PC-3 (cell line): ENCODE results near the gene STRIP2. TPM values are rescaled to one million over a fixed set of nuclear protein-coding genes. Genes with fewer than 3 reads are reported as not detected.

Source experiments
- ATAC-seq: fragments of 200-7000 bp; cut with Tn5 transposase; 2 replicates; pipeline ENCODE4 v1.9.1; 2020; ENCODE audit warnings: mild to moderate bottlenecking, moderate library complexity
- BruUV-seq: library from RNA; stranded (reverse); fragments of 400-500 nt; replicated peaks from 2 replicates; lab custom pipeline; 2021; lab: Mats Ljungman, UMichigan
- CTCF ChIA-PET: fragments of 300-600 bp; sonication (Branson Sonifier 250); formaldehyde crosslinking; loops from one replicate; lab custom pipeline; 2022; ENCODE audit warnings: antibody characterized with exemption; lab: Charles Lee
- POLR2A ChIA-PET: fragments of 300-600 bp; sonication (Branson Sonifier 250); formaldehyde crosslinking; loops from one replicate; lab custom pipeline; 2022; ENCODE audit warnings: antibody characterized with exemption; ENCODE audit not compliant: unreplicated experiment; lab: Charles Lee
- DNase-seq: peaks from one replicate; pipeline ENCODE4 v3.0.0-alpha.2; 2015
- H2AFZ ChIP-seq: fragments of 300-600 bp; sonication (generic); 2 replicates; pipeline ENCODE4 v1.6.0; 2016; ENCODE audit warnings: antibody characterized with exemption, low read length
- H3F3A ChIP-seq: fragments of 300-600 bp; sonication (generic); one replicate; pipeline ENCODE4 v1.6.0; 2017; ENCODE audit warnings: antibody characterized with exemption, low read length, control low read depth, mild to moderate bottlenecking; ENCODE audit not compliant: unreplicated experiment
- H3K27ac ChIP-seq: fragments of 300-600 bp; sonication (generic); 2 replicates; pipeline ENCODE4 v1.5.1; 2016; ENCODE audit warnings: mild to moderate bottlenecking, low read length
- H3K27me3 ChIP-seq: fragments of 300-600 bp; sonication (generic); 2 replicates; pipeline ENCODE4 v1.6.1; 2016; ENCODE audit warnings: low read length, mixed read lengths
- H3K36me3 ChIP-seq: fragments of 300-600 bp; sonication (generic); 2 replicates; pipeline ENCODE4 v1.6.1; 2016; ENCODE audit warnings: low read depth, mixed run types, low read length, mixed read lengths
- H3K4me1 ChIP-seq: fragments of 300-600 bp; sonication (generic); 2 replicates; pipeline ENCODE4 v1.5.1; 2016; ENCODE audit warnings: low read length; ENCODE audit not compliant: insufficient read depth
- H3K4me2 ChIP-seq: fragments of 300-600 bp; sonication (generic); 2 replicates; pipeline ENCODE4 v1.6.0; 2016; ENCODE audit warnings: low read length
- H3K4me3 ChIP-seq: fragments of 300-600 bp; sonication (generic); 2 replicates; pipeline ENCODE4 v1.5.1; 2016; ENCODE audit warnings: mild to moderate bottlenecking, low read length, mixed read lengths
- H3K79me2 ChIP-seq: fragments of 300-600 bp; sonication (generic); 2 replicates; pipeline ENCODE4 v1.6.1; 2017; ENCODE audit warnings: low read length, mixed read lengths
- H3K9ac ChIP-seq: fragments of 300-600 bp; sonication (generic); 2 replicates; pipeline ENCODE4 v1.6.0; 2016; ENCODE audit warnings: mild to moderate bottlenecking, low read length
- H3K9me2 ChIP-seq: fragments of 300-600 bp; sonication (generic); replicated peaks from 2 replicates; pipeline ENCODE4 v1.6.1; 2016; ENCODE audit warnings: mixed run types, low read length, mixed read lengths
- H3K9me3 ChIP-seq: fragments of 300-600 bp; sonication (generic); 2 replicates; pipeline ENCODE4 v1.6.1; 2016; ENCODE audit warnings: low read length, mixed read lengths
- H4K20me1 ChIP-seq: fragments of 300-600 bp; sonication (generic); 2 replicates; pipeline ENCODE4 v1.6.1; 2016; ENCODE audit warnings: low read length, mixed read lengths
- EZH2 ChIP-seq: fragments of 300-600 bp; sonication (generic); IDR thresholded peaks from one replicate; pipeline ENCODE4 v1.6.1; 2017; ENCODE audit warnings: antibody characterized with exemption, mild to moderate bottlenecking, low read length; ENCODE audit not compliant: unreplicated experiment
- EZH2phosphoT487 ChIP-seq: fragments of 300-600 bp; sonication (generic); IDR thresholded peaks from 2 replicates; pipeline ENCODE4 v1.6.1; 2018; ENCODE audit warnings: mild to moderate bottlenecking, antibody characterized with exemption, low read length, borderline replicate concordance
- intact Hi-C: fragments of 100-400 bp; cut with micrococcal nuclease; formaldehyde crosslinking; loops from 2 replicates; pipeline ENCODE4 v1.9.0; 2023
- total RNA-seq: library from RNA; depleted of rRNA; stranded (reverse); fragments of >200 nt; gene quantifications from 2 replicates; pipeline ENCODE4 v1.2.3, GENCODE V29; 2014
- TF ChIP-seq, protein P1 (sequence below): fragments of 300-600 bp; sonication (generic); conservative IDR thresholded peaks from 2 replicates; pipeline ENCODE4 v1.5.1; 2017; ENCODE audit warnings: antibody characterized with exemption, low read depth, mild to moderate bottlenecking, low read length

Gene STRIP2
- total RNA-seq, 1 experiment from 2014 or later: 7.5 TPM

DNA sequence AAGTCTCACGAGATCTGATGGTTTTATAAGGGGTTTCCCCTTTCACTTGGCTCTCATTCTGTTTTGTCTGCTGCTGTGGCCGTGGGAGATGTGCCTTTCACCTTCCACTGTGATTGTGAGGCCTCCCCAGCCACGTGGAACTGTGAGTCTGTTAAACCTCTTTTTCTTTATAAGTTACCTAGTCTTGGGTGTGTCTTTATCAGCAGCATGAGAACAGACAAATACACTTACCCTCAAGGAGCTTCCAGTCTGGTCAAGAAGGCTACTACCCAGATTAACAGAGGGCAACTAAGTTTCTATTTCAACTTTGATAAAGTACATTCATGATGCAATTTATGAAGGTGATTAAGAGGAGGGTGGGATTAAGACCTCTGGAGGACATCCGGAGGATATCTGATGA, 81.1 kb downstream of the STRIP2 start:
- Histone ChIP-seq H3K4me3 (no peak overlapping the region), H4K20me1 (no peaks in the 10 kb centered on the region), H3K9ac (no peak overlapping the region), H3K27ac (no peak overlapping the region), H3K27me3 (no peaks in the 10 kb centered on the region), H3K79me2 (no peaks in the 10 kb centered on the region), H3K4me2 (no peak overlapping the region), H3K36me3 (no peaks in the 10 kb centered on the region), H3K4me1 (no peaks in the 10 kb centered on the region), H2AFZ (no peak overlapping the region), H3F3A (no peaks in the 10 kb centered on the region), H3K9me3 (no peaks in the 10 kb centered on the region), H3K9me2 (no peaks in the 10 kb centered on the region)
- DNase-seq (no peak), ATAC-seq (no peak)
- no peak for TF ChIP-seq EZH2
- TF ChIP-seq, protein P1, sequence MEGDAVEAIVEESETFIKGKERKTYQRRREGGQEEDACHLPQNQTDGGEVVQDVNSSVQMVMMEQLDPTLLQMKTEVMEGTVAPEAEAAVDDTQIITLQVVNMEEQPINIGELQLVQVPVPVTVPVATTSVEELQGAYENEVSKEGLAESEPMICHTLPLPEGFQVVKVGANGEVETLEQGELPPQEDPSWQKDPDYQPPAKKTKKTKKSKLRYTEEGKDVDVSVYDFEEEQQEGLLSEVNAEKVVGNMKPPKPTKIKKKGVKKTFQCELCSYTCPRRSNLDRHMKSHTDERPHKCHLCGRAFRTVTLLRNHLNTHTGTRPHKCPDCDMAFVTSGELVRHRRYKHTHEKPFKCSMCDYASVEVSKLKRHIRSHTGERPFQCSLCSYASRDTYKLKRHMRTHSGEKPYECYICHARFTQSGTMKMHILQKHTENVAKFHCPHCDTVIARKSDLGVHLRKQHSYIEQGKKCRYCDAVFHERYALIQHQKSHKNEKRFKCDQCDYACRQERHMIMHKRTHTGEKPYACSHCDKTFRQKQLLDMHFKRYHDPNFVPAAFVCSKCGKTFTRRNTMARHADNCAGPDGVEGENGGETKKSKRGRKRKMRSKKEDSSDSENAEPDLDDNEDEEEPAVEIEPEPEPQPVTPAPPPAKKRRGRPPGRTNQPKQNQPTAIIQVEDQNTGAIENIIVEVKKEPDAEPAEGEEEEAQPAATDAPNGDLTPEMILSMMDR: no peak
- TF ChIP-seq EZH2phosphoT487: no peak
- no TSS peak for BruUV-seq
- intact Hi-C loops: no loop called here
- ChIA-PET POLR2A (interaction anchor here (0.7 kb wide), 1 partner anchor 225 kb away, joined by 6 read pairs; no protein-coding TSS in a partner anchor), CTCF (interaction anchor here (1.0 kb wide), 1 partner anchor 12 kb away, joined by 3 read pairs; no protein-coding TSS in a partner anchor)

DNA sequence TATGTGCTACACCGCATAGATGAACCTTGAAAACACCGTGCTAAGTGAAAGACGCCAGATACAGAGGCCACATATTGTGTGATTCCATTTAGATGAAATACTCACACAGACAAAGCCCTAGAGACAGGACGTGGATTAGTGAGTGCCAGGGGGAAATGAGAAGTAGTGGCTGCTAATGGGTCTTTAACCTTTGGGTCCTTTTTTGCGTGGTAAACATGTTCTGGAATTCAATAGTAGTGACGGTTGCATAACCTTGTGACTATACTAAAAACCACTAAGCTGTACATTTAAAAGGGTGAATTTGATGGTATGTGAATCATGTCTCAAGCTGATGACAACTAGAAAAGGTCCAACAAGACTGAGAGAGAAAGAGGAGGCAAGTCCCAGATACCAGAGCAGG, 83.7 kb downstream of the STRIP2 start:
- Histone ChIP-seq H3K4me3 (no peak overlapping the region), H3K9ac (no peak overlapping the region), H3K27me3 (no peaks in the 10 kb centered on the region), H3K79me2 (no peaks in the 10 kb centered on the region), H3K4me2 (no peak overlapping the region), H3K36me3 (no peaks in the 10 kb centered on the region), H2AFZ (no peak overlapping the region), H3F3A (no peaks in the 10 kb centered on the region), H4K20me1 (no peaks in the 10 kb centered on the region), H3K9me2 (no peaks in the 10 kb centered on the region), H3K4me1 (no peaks in the 10 kb centered on the region), H3K27ac (no peak overlapping the region), H3K9me3 (no peaks in the 10 kb centered on the region)
- no TSS peak for BruUV-seq
- ChIA-PET POLR2A (no interaction called here), CTCF (no interaction called here)
- ATAC-seq (no peak), DNase-seq (no peak)
- intact Hi-C loops: no loop called here
- TF ChIP-seq EZH2phosphoT487: no peak
- TF ChIP-seq EZH2: no peak
- TF ChIP-seq, protein P1: no peak

DNA sequence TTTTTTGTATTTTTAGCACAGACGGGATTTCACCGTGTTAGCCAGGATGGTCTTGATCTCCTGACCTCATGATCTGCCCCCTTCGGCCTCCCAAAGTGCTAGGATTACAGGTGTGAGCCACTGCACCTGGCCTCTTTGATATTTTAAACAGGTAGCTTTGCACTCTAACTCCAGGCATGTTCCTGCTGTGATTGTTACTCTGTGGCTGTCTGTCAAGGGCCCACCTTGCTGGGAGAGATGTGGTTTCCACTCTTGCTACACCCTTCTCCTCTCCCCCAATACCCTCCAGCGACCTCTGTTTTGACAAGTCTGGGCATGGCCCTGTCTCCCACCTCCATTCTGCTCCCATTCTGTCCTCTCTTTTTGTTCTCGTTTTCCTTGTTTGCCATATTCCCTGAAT, 85.2 kb downstream of the STRIP2 start:
- Histone ChIP-seq H3F3A (no peaks in the 10 kb centered on the region), H3K4me1 (0 out of 2 replicates have a peak, but pooled peaks cover 4% of the 10 kb centered on the region), H3K27me3 (no peaks in the 10 kb centered on the region), H3K4me3 (no peak overlapping the region), H3K79me2 (no peaks in the 10 kb centered on the region), H3K9me2 (no peaks in the 10 kb centered on the region), H3K9me3 (no peaks in the 10 kb centered on the region), H3K4me2 (no peak overlapping the region), H3K9ac (no peak overlapping the region), H3K27ac (no peak overlapping the region), H4K20me1 (no peaks in the 10 kb centered on the region), H2AFZ (no peak overlapping the region), H3K36me3 (no peaks in the 10 kb centered on the region)
- ATAC-seq: no peak
- no peak for TF ChIP-seq EZH2phosphoT487
- TF ChIP-seq EZH2: no peak
- TF ChIP-seq, protein P1: no peak
- no peak for DNase-seq
- POLR2A ChIA-PET: no interaction called here
- CTCF ChIA-PET: no interaction called here
- no TSS peak for BruUV-seq
- intact Hi-C loops: no loop called here
